Epithelial cell of prostate (primary cell): ENCODE data around the gene GPR141.

Experiments used
- DNase-seq: peaks from one replicate; pipeline ENCODE4 v3.0.0-alpha.2; 2011; ENCODE audit warnings: low read depth, low spot score
- H3K27ac ChIP-seq: fragments of 450-650 bp; 2 replicates; pipeline ENCODE4 v1.5.1; 2017; ENCODE audit warnings: mild to moderate bottlenecking

Gene GPR141

GRCh38 chr7:37729181-37729580 lies 45.6 kb downstream of the GPR141 start:
- DNase-seq, result no peak
- H3K27ac ChIP-seq, result peak overlapping the region; percentile 48

DNA sequence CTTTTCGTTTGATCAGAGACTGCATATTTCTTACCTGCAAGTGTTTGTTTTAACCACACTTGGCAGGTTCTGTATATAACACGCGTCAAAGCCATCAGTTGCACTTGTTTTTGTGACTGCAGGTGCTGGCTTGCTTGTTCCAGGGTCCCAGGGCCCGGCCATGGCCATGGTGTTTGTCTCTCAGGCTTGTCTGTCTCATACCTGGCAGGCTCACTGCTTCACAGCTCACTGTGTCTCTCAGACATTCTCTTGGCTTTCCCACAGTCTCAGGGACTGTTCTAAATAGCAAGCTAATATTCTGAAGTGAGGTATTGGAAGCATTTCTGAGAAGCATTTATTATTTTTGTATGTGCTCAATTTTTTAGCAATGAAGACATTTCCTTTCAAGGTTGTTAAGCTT lies 46.9 kb downstream of the GPR141 start:
- no peak overlapping the region for H3K27ac ChIP-seq
- no peak for DNase-seq

DNA sequence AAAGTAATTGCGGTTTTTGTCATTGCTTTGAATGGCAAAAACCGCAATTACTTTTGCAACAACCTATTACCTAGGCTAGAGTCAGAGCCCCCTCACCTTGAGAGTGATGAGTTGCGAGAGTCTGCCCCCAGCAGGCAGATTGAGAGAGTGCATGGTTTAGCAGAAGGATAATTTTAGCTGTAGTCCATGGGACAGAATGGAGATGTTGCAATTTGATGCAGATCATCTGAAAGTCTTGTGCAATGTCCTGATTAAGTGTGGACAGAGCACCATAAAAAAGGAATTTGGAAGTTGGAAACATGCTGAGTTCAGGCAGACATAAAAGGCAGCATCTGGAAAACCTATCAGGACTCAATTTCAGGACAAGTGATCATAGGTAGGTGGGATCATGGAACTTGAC lies 48.7 kb downstream of the GPR141 start:
- peak overlapping the region; percentile 61 for H3K27ac ChIP-seq
- peak; percentile 43 for DNase-seq

DNA sequence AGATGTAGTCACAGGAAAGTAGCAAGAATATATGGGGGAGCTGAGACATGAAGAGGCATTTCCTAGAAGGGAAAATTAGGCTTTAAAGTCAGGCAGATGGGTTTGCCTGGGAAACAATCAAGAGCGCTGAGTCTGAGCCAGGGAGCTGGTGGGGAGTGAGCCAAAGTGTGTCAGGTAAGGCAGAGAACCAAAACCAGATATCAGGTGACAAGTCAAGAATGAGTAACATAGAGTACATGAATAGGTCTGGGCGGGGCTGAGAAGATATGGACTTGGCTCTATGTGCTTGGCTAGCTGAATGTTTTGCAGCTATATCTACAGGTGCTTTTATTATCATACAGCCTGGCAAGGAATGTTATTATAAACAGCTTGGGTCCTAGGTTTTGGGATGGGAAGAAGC lies 49.3 kb downstream of the GPR141 start:
- DNase-seq, result peak; percentile 55
- peak overlapping the region; percentile 61 for H3K27ac ChIP-seq

- H3K27ac ChIP-seq, result no peak overlapping the region
- DNase-seq, result no peak
Measured at GRCh38 chr7:37735196-37735595, 51.6 kb downstream of the GPR141 start.

- no peak overlapping the region for H3K27ac ChIP-seq
- no peak for DNase-seq
Measured at GRCh38 chr7:37738321-37738720, 54.8 kb downstream of the GPR141 start.

DNA sequence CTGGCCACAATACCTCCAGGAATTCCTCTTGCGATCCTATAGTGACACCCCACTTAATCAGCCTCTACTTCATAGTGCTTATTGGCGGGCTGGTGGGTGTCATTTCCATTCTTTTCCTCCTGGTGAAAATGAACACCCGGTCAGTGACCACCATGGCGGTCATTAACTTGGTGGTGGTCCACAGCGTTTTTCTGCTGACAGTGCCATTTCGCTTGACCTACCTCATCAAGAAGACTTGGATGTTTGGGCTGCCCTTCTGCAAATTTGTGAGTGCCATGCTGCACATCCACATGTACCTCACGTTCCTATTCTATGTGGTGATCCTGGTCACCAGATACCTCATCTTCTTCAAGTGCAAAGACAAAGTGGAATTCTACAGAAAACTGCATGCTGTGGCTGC lies 56.8 kb downstream of the GPR141 start:
- H3K27ac ChIP-seq, result no peak overlapping the region
- no peak for DNase-seq

DNA sequence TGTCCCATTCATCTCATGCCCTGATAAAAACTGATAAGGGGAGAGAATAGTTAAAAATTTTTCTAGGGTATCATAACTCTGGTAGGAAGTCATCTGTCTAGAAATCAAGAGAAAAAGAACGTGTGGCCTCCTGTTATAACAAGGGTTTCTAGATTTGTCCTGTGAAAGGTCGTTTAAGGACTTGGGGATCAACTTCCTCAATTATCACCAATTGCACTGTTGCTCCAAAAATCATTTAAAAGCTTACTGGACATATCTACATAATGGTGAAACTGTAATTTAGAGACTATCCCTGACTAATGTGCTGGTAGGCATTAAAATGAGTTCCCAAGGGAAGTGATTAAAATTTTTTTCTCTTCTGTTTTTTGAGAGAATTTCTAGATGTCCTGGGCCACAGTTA lies 58.2 kb downstream of the GPR141 start:
- no peak for DNase-seq
- H3K27ac ChIP-seq, result no peak overlapping the region

DNA sequence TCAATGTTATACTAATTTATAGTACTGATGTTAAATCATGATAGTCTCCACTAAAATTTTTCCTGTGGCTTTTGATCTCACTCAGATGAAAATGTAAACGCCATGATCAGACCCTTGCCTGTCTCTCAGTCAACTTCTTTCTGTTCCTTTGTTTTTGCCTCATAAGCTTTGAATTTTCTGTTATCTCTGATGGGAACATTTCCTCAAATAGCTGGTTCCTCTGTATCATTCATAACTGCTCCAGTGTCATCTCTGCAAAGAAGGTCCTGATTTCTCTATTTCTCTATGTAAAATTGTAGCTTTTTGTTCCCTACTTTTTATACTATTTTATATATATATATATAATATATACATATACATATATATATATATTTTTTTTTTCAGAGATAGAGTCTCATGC lies 67.5 kb downstream of the GPR141 start:
- no peak for DNase-seq
- no peak overlapping the region for H3K27ac ChIP-seq

DNA sequence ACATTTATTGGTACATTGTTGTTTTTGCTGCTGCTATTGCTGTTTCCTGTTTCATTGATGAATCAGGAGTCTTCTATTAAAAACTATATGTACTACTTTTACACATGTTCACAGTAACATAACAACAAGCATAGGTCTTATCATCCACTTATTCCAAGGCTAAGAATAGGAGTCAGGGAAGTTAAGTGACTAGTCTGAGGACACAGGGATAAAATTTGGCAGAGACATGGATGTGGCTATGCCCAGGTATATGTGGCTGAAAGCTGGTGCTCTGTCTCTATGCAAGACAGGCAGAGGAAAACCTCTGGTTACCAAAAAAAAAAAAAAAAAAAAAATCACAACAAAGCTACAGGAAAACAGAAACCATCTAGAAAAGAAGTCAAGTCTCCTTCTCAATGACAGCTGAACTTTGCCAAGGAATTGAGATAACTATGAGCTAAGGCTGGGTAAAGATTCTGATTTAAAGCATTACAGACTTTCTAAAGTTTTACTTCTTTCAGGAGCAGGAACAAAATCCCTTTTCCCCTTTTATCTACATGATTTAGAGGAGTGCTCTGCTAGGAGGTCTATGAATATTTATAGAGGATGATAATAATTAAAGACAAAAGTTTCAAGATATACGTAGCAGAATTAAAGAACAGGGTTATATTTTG lies 70.0 kb downstream of the GPR141 start:
- DNase-seq, result no peak
- H3K27ac ChIP-seq, result no peak overlapping the region

DNA sequence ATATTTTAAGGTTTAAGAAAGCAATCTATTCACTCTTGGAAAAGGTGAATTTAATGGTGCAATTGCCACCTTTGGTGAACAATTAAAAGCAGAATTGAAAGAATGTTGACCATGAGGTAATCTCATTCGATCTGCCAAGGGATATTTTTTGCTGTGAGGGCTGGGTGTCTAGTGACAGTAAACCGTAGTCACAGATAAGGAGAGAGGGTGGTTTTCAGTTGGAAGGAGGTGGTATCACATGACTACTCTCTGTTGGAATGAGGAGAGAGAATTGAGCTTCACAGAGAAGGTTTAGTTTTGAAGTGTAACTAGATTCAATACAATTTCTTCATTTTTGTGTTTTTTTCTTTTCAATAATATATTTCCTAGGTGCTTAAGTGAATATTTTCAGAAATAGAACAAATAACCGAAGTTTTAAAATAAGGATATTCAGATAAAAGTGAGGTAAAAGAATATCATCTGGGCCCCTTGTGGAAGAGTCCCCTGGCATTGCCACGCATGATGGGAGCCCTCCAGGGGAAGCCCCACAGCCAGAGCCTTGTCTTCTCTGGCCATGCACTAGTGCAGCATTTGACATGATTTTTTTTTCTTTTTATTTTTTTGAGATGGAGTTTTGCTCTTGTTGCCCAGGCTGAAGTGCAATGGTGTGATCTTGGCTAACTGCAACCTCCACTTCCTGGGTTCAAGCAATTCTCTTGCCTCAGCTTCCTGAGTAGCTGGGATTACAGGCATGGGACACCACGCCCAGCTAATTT lies 73.4 kb downstream of the GPR141 start:
- no peak overlapping the region for H3K27ac ChIP-seq
- no peak for DNase-seq

DNA sequence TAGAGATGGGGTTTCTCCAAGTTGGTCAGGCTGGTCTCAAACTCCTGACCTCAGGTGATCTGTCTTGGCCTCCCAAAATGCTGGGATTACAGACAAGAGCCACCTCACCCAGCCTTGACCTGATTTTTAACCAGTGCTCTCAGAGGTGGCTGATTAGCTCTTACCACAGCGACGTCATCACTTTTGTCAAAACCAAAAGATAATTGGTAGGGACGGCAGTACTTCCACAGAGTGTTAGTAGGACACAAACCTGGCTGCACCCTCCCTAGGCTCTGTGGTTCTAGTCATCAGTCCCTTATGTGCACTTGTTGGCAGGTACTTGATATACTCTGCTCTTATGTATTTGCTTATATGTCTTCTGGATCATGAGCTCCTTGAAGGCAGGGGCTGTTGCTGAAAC lies 74.0 kb downstream of the GPR141 start:
- no peak for DNase-seq
- H3K27ac ChIP-seq, result no peak overlapping the region

DNA sequence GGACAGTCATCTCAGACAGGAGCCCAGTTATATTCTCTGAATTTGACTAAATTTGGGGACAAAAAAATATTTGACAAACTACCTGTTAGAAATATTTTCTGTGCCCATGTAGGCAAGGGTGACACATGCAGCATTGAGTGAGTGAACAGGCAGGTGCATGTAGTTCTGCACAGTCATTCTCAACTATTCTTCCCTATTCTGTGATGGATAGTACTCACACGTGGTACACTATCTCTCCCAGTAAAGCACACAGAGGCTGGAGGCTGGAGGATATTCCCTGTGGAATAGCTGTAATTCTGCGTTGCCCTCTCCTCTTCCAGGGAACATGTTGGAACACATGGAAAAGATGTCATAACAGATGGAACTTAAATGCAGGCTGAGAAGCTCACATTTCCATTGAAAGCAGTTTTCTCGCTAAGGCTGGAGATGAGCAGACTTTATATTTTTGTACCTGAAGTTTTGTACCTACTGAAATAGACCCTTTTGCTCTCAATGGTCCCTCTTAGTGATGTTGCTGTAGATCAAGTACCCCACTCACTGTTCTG lies 75.0 kb downstream of the GPR141 start:
- H3K27ac ChIP-seq, result no peak overlapping the region
- no peak for DNase-seq

GRCh38 chr7:37759526-37759925 lies 76.0 kb downstream of the GPR141 start:
- no peak overlapping the region for H3K27ac ChIP-seq
- DNase-seq, result no peak

DNA sequence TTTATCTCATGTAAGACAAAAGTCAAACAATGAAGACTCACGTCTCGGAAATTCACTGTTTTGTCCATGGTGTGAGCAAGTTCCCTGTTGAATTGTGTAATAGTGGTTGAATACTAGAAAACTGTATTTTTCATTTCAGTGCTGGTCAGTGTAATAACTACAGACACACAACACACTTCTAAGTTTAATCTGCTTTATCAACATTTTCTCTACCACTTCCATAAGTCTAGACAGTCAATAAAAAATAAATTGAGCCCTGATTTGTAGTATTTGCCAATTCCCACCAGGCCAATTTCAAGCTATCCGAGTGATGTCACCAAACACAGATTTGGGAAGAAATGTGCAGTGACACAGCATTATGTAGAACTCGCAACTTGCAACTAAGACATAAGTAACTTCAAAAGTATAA lies 81.9 kb downstream of the GPR141 start:
- no peak overlapping the region for H3K27ac ChIP-seq
- no peak for DNase-seq

DNA sequence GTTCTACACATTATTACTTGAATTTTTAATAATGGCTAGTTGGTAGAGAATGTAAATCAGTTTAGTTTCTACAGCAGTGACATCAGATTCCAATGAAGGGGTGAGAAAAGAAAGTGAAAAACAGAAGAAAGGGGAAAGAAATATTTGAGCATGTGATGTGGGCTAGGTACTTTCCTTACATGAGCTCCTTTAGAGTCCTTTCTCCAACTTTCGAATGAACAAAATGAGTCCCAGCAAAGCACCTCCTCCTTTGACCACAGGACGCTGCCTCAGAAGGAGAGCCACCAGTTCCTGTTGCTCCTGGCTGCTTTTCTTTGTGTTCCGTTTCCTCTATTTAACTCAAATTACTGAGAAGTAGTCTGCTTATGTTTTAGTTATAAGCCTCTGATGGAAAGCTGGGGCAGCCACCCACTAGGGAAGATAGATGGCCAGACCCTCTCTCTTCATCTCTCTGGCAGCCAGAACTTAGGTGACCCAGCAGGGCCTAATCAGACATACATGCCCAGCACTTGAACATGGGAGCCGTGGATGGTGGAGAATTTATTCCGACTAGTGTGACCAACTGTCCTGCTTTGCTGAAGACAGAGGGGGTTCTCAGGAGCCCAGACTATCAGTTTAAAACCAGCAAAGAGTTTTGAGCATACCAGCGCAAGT lies 82.4 kb downstream of the GPR141 start:
- no peak overlapping the region for H3K27ac ChIP-seq
- DNase-seq, result no peak

DNA sequence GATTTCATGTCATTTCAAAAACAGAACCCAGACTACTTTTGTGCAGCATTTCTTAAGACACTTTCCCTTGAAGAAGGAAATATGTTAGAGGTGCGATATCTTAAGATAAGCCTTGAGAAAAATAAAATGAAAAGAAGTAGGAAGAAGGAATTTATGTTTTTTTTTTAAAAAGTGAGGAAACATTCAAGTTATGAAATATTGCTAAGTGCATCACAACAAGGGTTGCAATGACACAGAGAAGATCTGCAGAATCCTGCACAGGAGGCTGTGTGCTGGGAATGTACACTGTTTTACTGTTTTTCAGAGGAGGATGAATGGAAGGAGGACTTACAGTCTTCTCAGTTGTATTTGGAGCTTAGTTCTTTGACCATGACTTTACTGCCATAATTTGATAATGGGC lies 85.0 kb downstream of the GPR141 start:
- no peak for DNase-seq
- H3K27ac ChIP-seq, result no peak overlapping the region

DNA sequence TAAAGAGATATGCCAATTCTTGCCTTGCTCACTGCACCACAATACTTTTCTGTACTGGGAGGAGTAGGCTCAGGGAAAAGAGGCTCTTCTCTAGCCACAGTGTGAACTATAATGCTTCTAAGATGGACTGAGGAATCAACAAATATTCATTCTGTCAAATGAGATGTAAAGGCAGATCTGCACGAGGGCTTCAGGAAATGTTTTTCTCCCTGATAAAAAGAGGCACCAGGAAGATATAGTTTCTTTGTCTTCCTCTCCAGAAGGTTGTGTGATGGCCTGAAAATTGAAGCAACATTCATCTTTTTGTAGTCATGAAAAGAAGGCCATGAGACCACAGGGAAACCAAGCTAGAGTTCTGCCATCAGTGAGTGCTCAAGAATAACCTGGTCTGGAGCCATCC lies 85.7 kb downstream of the GPR141 start:
- DNase-seq, result no peak
- H3K27ac ChIP-seq, result no peak overlapping the region

- DNase-seq, result no peak
- H3K27ac ChIP-seq, result no peak overlapping the region
Measured at GRCh38 chr7:37769726-37770125, 86.2 kb downstream of the GPR141 start.

GRCh38 chr7:37770838-37771237 lies 87.3 kb downstream of the GPR141 start:
- DNase-seq, result no peak
- H3K27ac ChIP-seq, result no peak overlapping the region

DNA sequence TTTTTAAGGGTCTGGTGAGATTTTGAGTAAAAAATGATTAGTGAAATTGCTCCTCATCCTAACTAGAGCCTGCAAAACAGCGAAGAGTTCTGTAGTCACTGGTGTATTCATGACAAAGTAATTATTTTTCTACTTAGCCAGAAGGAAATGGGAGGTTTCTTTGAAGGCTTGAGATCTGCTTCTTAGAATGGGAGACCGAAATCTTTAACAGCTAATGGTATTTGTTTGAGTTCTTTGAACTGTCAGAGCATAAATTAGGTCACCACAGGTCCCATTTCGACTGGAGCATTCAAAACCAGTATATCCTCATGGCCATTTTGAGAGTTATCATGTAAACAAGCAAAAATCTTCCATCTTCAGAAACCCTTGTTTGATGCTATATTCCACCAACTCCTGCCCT lies 87.8 kb downstream of the GPR141 start:
- no peak for DNase-seq

More for the DNA sequence above, 87.8 kb downstream of the GPR141 start:
- no peak overlapping the region for H3K27ac ChIP-seq
